Astrocyte (in vitro differentiated cells and primary cell): Measurements from ENCODE around the gene VSTM2B.

Experiments
- EZH2 ChIP-seq: IDR thresholded peaks from 2 replicates; pipeline ENCODE4 v1.6.1; 2012; ENCODE audit warnings: mild to moderate bottlenecking, low read length, inconsistent platforms; ENCODE audit not compliant: insufficient read depth
- TF ChIP-seq, protein P1 (sequence below): IDR thresholded peaks from 2 replicates; pipeline ENCODE4 v1.5.1; 2011; ENCODE audit warnings: low read depth, mild to moderate bottlenecking, inconsistent platforms, low read length, moderate library complexity; ENCODE audit not compliant: insufficient read depth

- TF ChIP-seq, protein P1, sequence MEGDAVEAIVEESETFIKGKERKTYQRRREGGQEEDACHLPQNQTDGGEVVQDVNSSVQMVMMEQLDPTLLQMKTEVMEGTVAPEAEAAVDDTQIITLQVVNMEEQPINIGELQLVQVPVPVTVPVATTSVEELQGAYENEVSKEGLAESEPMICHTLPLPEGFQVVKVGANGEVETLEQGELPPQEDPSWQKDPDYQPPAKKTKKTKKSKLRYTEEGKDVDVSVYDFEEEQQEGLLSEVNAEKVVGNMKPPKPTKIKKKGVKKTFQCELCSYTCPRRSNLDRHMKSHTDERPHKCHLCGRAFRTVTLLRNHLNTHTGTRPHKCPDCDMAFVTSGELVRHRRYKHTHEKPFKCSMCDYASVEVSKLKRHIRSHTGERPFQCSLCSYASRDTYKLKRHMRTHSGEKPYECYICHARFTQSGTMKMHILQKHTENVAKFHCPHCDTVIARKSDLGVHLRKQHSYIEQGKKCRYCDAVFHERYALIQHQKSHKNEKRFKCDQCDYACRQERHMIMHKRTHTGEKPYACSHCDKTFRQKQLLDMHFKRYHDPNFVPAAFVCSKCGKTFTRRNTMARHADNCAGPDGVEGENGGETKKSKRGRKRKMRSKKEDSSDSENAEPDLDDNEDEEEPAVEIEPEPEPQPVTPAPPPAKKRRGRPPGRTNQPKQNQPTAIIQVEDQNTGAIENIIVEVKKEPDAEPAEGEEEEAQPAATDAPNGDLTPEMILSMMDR = no peak
- no peak for TF ChIP-seq EZH2
These were observed 37.5 kb upstream of the VSTM2B start for GRCh38 chr19:29488316-29488715.
